Suprapubic skin (tissue), 4 donors: ENCODE measurements around the gene CST2. TPM values are rescaled to one million over a fixed set of nuclear protein-coding genes. Genes with fewer than 3 reads are reported as not detected.
"Not testable (repeated sequence)": the region's sequence is repeated elsewhere in the genome, so short reads cannot be mapped to it uniquely, and the experiment has no call there.

Source experiments
- DNase-seq, 2 donors: peaks; one replicate each; pipeline ENCODE4 v3.0.0-alpha.2; 2019; ENCODE audit warnings: low spot score in 2 of 2
- H3K27ac ChIP-seq: fragments of 200-600 bp; sonication (generic); one replicate; pipeline ENCODE4 v1.5.1; 2019
- H3K27me3 ChIP-seq: fragments of 200-600 bp; sonication (generic); one replicate; pipeline ENCODE4 v1.5.1; 2019
- H3K36me3 ChIP-seq: fragments of 200-600 bp; sonication (generic); one replicate; pipeline ENCODE4 v1.5.1; 2019
- H3K4me1 ChIP-seq: fragments of 200-600 bp; sonication (generic); one replicate; pipeline ENCODE4 v1.5.1; 2019
- H3K4me3 ChIP-seq: fragments of 200-600 bp; sonication (generic); one replicate; pipeline ENCODE4 v1.5.1; 2019; ENCODE audit warnings: mild to moderate bottlenecking
- H3K9me3 ChIP-seq: fragments of 200-600 bp; sonication (generic); one replicate; pipeline ENCODE4 v1.5.1; 2019
- CTCF ChIP-seq, 2 donors: fragments of 200-600 bp in 1 of 2; fragments of 450-650 bp in 1 of 2; sonication (generic) in 1 of 2; IDR thresholded peaks; one replicate each; pipeline ENCODE4 v1.5.1; 2016 to 2019; ENCODE audit warnings: antibody characterized with exemption in 2 of 2, mild to moderate bottlenecking in 1 of 2, moderate library complexity in 1 of 2
- EP300 ChIP-seq: sonication (generic); formaldehyde crosslinking; IDR thresholded peaks from one replicate; pipeline ENCODE4 v1.6.1; 2017; ENCODE audit warnings: antibody characterized with exemption
- POLR2A ChIP-seq, 2 donors: fragments of 450-650 bp; IDR thresholded peaks; one replicate each; pipeline ENCODE4 v1.6.1; 2017; ENCODE audit warnings: antibody characterized with exemption in 2 of 2, mild to moderate bottlenecking in 2 of 2, moderate library complexity in 2 of 2
- POLR2AphosphoS5 ChIP-seq, 3 donors: sonication (generic); formaldehyde crosslinking; IDR thresholded peaks; one replicate each; pipeline ENCODE4 v1.6.1; 2017; ENCODE audit warnings: antibody characterized with exemption in 3 of 3
- WGBS: methylation state at CpG from one replicate; pipeline ENCODE4 v1.1.5; 2018; 5-methylcytosine and 5-hydroxymethylcytosine counted together
- total RNA-seq, 4 donors: library from RNA; depleted of rRNA; stranded (reverse); fragments of >200 nt; gene quantifications; one replicate each; pipeline ENCODE4 v1.1.0, GENCODE V29; 2016

CST2 gene
- total RNA-seq, 4 donors from 2014 or later, result 1.1 to 2.2 TPM; not detected in 2

GRCh38 chr20:23782366-23782983 lies 44.1 kb downstream of the CST2 start:
- Histone ChIP-seq H3K4me1 (no peaks in the 10 kb centered on the region), H3K27me3 (peaks cover 5% of the 10 kb centered on the region), H3K9me3 (no peaks in the 10 kb centered on the region), H3K4me3 (no peak overlapping the region), H3K27ac (no peak overlapping the region), H3K36me3 (no peaks in the 10 kb centered on the region)
- WGBS, result 45% methylated on average over 8 of the region's 8 CpGs
- DNase-seq, result no peak
- TF ChIP-seq POLR2A (IDR thresholded peaks at IDR 0.05), result no peak
- peak in 1 of 2 donors; percentile 49 for TF ChIP-seq CTCF (IDR thresholded peaks at IDR 0.05)

DNA sequence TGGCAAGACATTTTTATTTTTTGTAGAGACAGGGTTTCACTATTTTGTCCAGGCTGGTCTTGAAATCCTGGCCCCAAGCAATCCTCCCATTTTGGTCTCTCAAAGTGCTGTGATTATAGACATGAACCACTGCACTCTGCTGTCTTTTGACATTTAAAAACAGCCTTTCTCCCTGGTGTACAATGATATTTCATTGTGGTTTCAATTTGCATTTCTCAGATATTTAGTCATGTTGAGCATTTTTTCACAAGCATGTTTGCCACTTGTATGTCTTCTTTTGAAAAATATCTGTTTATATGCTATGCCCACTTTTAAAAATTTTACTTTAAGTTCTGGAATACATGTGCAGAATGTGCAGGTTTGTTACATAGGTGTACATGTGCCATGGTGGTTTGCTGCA lies 47.9 kb downstream of the CST2 start:
- H3K27ac ChIP-seq, H3K9me3 ChIP-seq, H3K4me3 ChIP-seq, DNase-seq, H3K27me3 ChIP-seq, H3K36me3 ChIP-seq, H3K4me1 ChIP-seq: not testable (repeated sequence)

DNA sequence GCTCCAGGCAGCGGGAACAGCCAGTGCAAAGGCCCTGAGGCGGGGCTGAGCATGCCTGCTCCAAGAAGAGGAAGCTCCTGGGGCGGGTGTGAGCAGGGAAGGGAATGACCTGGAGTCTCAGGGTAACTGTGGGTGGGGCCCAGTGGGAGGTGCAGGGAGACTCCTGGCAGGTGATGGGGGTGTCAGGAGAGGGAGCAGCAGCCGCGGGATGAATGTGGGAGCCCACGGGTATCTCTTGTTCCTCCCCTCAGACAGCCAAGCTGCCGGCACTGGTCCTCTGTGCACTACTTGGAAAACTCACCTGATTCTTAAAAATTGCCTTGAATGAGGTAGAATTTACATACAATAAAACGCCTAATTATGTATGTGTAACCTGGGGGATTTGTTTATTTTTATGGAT lies 49.1 kb downstream of the CST2 start:
- H3K27ac ChIP-seq, DNase-seq, H3K9me3 ChIP-seq, H3K4me1 ChIP-seq, H3K36me3 ChIP-seq, H3K4me3 ChIP-seq: not testable (repeated sequence)
- WGBS, result 90% methylated on average over 5 of the region's 8 CpGs
- peaks cover 13% of the 10 kb centered on the region for H3K27me3 ChIP-seq

DNA sequence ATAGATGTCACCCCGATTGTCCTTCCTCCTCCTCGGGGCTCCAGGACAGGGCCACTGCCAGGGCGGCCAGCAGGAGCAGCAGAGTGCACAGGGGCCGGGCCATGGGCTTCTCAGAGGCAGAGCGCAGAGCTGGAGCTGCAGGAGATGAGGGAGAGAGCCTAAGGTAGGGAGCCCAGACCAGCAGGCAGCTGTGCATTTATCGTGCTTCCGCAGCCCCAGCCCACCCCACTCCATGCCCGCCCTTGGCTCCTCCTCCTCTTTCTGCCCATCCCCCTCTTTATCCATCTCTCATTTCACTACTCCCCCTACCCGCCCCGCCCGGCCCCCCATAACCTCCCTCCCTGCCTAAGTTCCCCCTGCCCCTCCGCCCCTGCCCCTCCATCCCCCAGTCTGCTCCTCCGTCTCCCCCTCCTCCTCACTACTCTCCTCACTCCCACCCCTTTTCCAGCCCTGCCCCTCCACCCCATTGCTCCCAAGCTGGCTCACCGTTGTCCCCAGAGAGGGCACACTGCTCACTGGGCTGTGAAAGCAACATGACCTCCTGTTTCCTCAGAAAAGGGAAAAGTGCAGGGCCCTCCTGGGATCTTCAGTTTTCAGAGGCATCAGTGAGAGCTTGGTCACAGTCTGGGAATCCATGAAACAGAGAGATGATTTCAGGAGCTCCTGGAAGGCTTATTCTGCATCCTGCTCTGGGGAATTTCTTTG lies 50.3 kb downstream of the CST2 start:
- H3K9me3 ChIP-seq, result no peaks in the 10 kb centered on the region
- no peaks in the 10 kb centered on the region for H3K4me1 ChIP-seq
- peaks cover 8% of the 10 kb centered on the region for H3K27me3 ChIP-seq
- no peak overlapping the region for H3K27ac ChIP-seq
- no peak overlapping the region for H3K4me3 ChIP-seq
- 10% methylated on average over 11 of the region's 14 CpGs for WGBS
- no peak for DNase-seq
- TF ChIP-seq CTCF (IDR thresholded peaks at IDR 0.05), result no peak
- TF ChIP-seq POLR2AphosphoS5 (IDR thresholded peaks at IDR 0.05), result no peak
- no peak for TF ChIP-seq EP300
- no peak for TF ChIP-seq POLR2A (IDR thresholded peaks at IDR 0.05)
- no peaks in the 10 kb centered on the region for H3K36me3 ChIP-seq

DNA sequence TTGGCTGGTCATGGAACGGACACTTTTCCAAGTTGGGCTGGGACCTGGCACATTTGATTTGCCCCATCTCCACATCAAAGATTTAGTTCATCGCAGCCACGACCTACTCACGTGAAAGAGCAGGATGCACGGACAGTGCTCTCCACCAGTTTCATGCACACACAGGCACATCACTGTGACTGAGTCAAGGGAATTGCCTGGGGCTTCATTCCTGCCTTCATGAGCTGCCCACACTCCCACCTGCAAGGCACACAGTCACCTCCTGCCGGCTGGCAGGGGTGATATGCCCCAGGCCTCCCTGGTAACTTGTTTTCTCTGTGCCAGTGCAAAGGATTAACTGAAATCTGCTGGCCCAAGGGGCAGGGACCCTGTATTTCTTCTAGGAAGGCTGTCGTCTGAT lies 52.4 kb downstream of the CST2 start:
- Histone ChIP-seq H3K27me3 (peaks cover 7% of the 10 kb centered on the region), H3K4me1 (no peaks in the 10 kb centered on the region), H3K4me3 (no peak overlapping the region), H3K36me3 (no peaks in the 10 kb centered on the region), H3K9me3 (no peaks in the 10 kb centered on the region), H3K27ac (no peak overlapping the region)
- TF ChIP-seq CTCF (IDR thresholded peaks at IDR 0.05) (no peak), POLR2AphosphoS5 (IDR thresholded peaks at IDR 0.05) (no peak), POLR2A (IDR thresholded peaks at IDR 0.05) (no peak), EP300 (no peak)
- 66% methylated on average over 7 of the region's 7 CpGs for WGBS
- no peak for DNase-seq

Other genes starting within 250 kb of the CST2 start
- not detected for gene CST9, start 220.8 kb downstream of the CST2 start, total RNA-seq
- gene CST3, start 188.8 kb downstream of the CST2 start, total RNA-seq, result 100 to 1,000 TPM; 258 to 476 (median 386) TPM
- not detected for gene CST4, start 137.7 kb downstream of the CST2 start, total RNA-seq
- gene CST1, start 75.8 kb downstream of the CST2 start, total RNA-seq, result 10 to 100 TPM in 1 of 4 donors, not detected in 3; 11.2 TPM
- not detected for gene CST5, start 53.0 kb upstream of the CST2 start, total RNA-seq
- gene GGTLC1, start 162.1 kb upstream of the CST2 start, total RNA-seq, result not detected